NCI-H2227 (cell line): Measurements from ENCODE around the gene DOCK1.
A peak's percentile ranks its signal among the peaks of the same experiment; 100 is the strongest.
"Not testable (repeated sequence)": the region's sequence is repeated elsewhere in the genome, so short reads cannot be mapped to it uniquely, and the experiment has no call there.

Experiments
- DNase-seq: peaks from one replicate; lab custom pipeline; 2025; ENCODE audit not compliant: unreplicated experiment; lab: John Stamatoyannopoulos, UW

The DOCK1 gene

GRCh38 chr10:127300868-127301321 lies 395.7 kb downstream of the DOCK1 start:
- DNase-seq, result peak; percentile 40

GRCh38 chr10:127302343-127302742 lies 397.1 kb downstream of the DOCK1 start:
- no peak for DNase-seq

GRCh38 chr10:127303105-127303504 lies 397.9 kb downstream of the DOCK1 start:
- DNase-seq, result no peak

- DNase-seq, result no peak
Measured at GRCh38 chr10:127303746-127304145, 398.5 kb downstream of the DOCK1 start.

- DNase-seq, result no peak
Measured at GRCh38 chr10:127306479-127306878, 401.3 kb downstream of the DOCK1 start.

- DNase-seq, result no peak
Measured at GRCh38 chr10:127307338-127307737, 402.1 kb downstream of the DOCK1 start.

- DNase-seq, result no peak
Measured at GRCh38 chr10:127308031-127308430, 402.8 kb downstream of the DOCK1 start.

- not testable (repeated sequence) for DNase-seq
Measured at GRCh38 chr10:127309619-127310018, 404.4 kb downstream of the DOCK1 start.

- DNase-seq, result no peak
Measured at GRCh38 chr10:127310430-127310829, 405.2 kb downstream of the DOCK1 start.

GRCh38 chr10:127310923-127311322 lies 405.7 kb downstream of the DOCK1 start:
- no peak for DNase-seq

GRCh38 chr10:127313996-127314700 lies 408.9 kb downstream of the DOCK1 start:
- DNase-seq, result no peak

- no peak for DNase-seq
Measured at GRCh38 chr10:127314797-127315196, 409.6 kb downstream of the DOCK1 start.

GRCh38 chr10:127315888-127316287 lies 410.7 kb downstream of the DOCK1 start:
- no peak for DNase-seq

GRCh38 chr10:127318396-127318795 lies 413.2 kb downstream of the DOCK1 start:
- no peak for DNase-seq

- no peak for DNase-seq
Measured at GRCh38 chr10:127319271-127319670, 414.0 kb downstream of the DOCK1 start.

GRCh38 chr10:127319691-127320090 lies 414.5 kb downstream of the DOCK1 start:
- no peak for DNase-seq

- no peak for DNase-seq
Measured at GRCh38 chr10:127320176-127320575, 414.9 kb downstream of the DOCK1 start.

GRCh38 chr10:127322286-127322685 lies 417.1 kb downstream of the DOCK1 start:
- DNase-seq, result no peak

GRCh38 chr10:127325506-127325905 lies 420.3 kb downstream of the DOCK1 start:
- DNase-seq, result no peak

- DNase-seq, result no peak
Measured at GRCh38 chr10:127326883-127327282, 421.7 kb downstream of the DOCK1 start.

GRCh38 chr10:127331696-127332095 lies 426.5 kb downstream of the DOCK1 start:
- DNase-seq, result no peak

GRCh38 chr10:127332631-127333030 lies 427.4 kb downstream of the DOCK1 start:
- no peak for DNase-seq

- DNase-seq, result peak; percentile 33
Measured at GRCh38 chr10:127337801-127338200, 432.6 kb downstream of the DOCK1 start.
